ENCODE results near the gene APOM.
A peak's percentile ranks its signal among the peaks of the same experiment; 100 is the strongest.

APOM gene

DNA sequence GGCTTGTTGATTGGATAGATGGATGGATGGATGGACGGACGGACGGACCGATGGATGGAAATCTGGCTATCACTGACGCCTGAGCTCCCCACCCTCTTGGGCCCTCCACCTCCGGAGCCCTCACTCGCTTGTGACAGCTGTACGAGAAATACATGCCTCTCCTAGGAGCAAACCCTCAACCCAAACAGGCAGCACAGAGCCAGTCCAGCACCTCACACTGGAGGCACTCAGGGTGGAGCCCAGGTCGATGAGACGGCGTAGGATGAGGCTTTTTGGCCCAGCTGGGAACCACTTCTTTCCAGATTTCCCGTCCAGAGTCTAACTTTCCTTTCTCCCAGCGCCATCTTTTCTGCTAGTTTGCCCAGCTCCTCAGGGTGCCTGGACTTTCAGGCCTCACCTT lies 27.9 kb downstream of the APOM start:
- FAIRE-seq: no peak

GRCh38 chr6:31686483-31686882 lies 30.8 kb downstream of the APOM start:
- no peak for FAIRE-seq

DNA sequence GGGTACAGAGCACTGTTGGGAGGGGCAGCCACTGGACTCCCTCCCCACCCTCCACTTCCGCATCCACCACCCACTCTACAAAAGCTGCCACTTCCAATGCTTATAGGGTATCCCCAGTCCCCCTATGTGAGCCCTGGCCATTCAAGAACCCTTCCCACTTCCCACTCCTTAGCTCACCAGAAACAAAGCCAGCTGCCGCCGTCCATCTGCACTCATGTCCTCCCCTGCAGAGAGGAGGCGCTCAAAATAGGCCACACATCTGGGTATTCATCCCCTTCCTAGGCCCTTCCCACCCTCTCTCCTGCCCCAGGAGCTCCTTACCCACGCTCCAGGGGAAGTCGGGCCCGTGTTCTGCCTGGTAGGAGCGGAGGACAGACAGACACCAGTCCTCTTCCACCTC lies 31.6 kb downstream of the APOM start:
- FAIRE-seq: no peak

DNA sequence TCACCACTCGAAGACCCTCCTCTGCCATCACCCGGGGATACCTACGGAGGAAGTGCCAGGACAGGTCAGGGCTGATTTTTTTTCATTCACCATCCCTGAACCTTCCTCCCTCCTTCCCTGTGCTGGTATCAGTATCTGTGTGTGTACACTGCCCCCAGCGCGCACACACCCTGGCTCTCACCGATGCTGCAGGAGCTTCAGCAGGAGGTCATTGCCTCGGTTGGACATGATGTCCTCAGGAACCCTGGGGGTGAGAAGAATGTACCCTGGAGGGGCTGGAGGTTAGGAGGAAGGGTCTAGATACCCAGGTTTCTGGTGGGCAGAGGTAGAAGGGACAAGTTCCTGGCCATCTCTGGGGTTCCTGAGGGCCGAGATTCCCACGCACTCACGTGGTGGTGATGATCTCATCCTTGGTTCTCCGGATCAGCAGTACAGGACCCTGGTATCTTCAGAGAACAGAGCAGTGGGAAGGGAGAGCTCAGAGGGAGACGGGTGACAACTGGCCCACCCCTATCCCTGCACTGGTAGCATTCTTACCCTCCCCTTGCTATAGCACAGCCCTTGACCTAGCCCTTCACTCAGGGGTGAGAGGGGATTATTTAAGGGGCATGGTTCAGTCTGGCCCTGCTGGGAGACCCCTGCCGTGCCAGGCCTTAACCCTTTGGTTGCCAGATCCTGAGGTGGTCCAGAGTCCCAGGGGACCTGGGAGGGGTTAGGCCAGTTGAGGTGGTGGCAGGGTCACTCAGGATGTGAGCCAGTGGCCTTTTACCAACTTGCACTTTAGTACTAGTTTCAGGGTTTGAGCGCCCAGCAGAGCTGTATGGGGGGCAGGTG lies 32.4 kb downstream of the APOM start:
- FAIRE-seq: no peak

DNA sequence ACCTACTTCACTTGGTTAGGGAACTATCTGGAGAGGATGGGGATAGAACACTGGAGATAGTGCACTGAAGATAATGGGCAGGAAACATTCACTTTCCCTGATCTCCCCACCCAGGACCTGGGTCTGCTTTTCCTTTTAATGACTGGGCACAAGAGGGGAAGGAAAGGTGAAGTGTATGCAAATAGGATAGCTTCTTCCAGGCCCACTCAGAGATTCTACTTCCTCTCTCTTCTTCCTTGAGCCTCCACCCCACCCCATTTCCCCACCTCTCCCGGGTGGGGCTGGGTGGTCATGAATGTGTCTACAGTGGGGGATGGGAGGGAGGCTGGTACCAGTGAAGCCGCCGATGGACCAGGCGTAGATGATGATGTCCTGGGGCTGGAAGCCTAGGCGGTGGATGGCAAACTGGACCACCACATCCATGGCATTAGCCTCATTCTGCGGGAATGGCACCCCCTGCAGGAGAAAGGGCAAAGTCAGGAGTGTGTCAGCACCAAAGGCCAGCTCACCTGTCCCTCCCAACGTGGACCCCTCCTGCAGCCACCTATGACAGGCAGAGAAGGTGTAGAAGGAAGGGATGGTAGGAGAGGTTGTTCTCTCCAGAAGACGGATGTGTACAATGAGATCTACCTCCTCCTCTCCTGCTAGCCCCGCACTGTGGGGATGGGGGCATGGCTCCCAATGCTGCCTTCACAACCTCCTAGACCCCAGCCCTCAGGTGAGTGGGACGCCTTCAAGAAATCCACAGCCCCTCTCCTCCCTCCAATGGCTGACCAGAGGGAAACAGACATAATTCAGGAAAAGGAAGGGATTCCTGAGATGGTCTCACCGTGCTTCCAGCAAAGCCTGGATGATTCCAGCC lies 33.8 kb downstream of the APOM start:
- FAIRE-seq: no peak

DNA sequence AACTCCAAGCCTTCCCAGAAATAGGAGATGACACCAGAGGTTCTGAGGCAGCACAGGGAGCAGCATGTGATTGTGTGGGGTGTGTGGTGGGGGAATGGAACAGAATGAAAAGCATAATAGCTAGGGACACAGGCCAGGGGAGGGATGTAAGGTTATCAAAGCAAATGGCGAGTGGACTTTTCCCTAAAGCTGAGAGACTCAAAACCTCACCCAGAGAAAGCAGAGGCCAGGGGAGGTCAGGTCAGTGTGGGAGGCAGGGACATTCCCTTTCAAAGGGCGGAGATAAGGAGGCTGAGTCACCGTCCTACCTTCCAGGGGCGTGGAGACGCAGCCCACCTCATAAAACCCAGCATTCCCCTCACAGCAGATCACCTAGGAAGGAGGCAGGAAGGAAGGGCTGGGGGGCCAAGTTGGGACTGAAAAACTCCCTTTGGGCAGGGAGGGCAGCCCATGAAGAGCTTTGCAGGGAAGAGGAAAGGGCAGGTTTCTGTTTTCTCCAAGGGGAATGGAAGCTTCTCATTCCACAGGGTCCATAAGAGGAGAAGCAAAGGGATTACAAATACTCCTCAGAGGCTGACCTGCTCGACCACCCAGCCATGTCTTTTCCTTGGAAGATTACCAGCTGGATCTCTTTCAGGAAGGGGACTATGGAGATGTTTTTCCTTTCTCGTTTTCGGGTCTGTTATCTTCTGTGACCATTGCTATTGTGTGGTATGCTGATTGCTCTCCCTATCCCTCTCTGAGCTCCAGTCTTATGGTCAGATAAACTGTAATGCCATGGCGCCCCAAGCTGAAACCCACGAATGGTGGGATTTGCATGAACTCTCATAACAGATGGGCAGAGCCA lies 34.8 kb downstream of the APOM start:
- FAIRE-seq: no peak

- FAIRE-seq: no peak
Observed at GRCh38 chr6:31691078-31691463, 35.4 kb downstream of the APOM start.

DNA sequence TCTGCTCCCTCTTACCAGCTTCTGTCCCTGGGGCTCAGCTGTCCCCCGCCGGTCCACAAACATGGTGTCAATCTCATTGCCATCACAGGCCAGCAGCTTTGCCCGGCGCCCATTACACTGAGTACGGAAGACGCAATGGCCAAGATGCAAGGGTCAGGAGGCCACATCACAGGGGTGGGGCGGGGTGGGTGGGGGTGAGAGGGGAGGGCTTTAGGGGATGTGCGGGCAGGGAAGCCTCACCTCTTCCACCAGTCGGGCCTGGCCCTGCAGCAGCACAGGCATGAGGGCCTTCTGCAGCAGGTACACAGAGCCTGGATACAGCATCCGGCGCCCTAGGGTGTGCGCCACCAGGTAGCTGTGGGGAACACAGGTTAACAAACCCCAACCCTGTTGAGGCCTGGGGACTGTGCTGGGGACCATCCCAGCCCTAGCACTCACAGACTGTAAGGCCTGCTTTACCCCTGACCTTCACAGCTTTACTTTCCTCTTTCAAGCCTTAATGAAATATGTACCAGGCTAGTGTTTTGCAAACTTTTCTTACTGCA lies 35.9 kb downstream of the APOM start:
- no peak for FAIRE-seq

- FAIRE-seq: no peak
Observed at GRCh38 chr6:31692353-31692752, 36.7 kb downstream of the APOM start.

DNA sequence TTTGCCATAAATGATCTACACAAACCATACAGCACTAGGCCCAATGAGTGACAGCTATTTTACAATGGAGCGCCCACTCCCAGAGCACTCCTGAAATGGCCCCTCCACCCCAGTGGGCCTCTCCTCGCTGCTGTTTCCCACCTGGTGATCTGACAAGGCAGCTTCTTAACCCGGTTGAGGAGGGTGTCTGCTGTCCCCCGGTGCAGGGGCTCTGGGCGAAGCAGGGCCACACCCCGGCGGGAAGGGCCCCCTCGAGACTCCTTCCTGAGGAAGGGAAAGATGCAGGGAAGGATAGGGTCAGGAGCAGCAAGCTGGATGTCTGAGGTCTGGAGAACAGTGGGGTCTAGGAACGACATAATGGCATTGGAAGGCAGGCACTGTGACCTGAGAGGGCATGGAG lies 37.2 kb downstream of the APOM start:
- FAIRE-seq: no peak

- no peak for FAIRE-seq
Observed at GRCh38 chr6:31693535-31693934, 37.8 kb downstream of the APOM start.

- FAIRE-seq: no peak
Observed at GRCh38 chr6:31697555-31697954, 41.9 kb downstream of the APOM start.

DNA sequence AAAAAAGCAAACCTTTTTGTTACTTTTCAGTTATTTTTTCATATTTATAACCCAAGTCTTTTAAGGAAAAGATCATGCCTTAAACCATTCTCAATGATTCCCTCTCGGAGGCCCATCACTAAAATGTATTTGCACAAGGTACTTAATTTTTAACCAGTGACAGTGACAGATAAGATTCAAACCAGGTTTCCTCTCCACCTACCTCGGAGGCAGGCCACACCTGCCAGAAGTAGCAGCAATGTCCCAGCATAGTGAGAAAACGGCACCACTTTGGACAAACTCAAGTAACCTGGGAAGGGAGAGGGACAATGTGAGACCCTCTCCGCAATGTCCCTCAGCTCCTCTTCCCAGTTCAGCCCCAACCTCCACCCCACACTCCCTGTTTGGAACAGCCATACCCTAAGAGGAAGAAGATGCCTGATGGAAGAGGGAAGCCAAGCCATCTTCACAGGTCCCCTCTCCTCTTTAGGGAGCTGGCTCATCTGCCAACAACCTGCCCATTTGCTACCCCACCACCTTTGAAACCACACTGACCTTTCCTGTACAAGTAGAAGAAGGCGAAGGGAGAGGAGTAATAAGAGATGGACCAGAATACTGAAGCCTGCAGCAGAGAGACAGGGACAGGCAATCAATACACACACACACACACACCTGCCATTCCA lies 45.2 kb downstream of the APOM start:
- FAIRE-seq: no peak

DNA sequence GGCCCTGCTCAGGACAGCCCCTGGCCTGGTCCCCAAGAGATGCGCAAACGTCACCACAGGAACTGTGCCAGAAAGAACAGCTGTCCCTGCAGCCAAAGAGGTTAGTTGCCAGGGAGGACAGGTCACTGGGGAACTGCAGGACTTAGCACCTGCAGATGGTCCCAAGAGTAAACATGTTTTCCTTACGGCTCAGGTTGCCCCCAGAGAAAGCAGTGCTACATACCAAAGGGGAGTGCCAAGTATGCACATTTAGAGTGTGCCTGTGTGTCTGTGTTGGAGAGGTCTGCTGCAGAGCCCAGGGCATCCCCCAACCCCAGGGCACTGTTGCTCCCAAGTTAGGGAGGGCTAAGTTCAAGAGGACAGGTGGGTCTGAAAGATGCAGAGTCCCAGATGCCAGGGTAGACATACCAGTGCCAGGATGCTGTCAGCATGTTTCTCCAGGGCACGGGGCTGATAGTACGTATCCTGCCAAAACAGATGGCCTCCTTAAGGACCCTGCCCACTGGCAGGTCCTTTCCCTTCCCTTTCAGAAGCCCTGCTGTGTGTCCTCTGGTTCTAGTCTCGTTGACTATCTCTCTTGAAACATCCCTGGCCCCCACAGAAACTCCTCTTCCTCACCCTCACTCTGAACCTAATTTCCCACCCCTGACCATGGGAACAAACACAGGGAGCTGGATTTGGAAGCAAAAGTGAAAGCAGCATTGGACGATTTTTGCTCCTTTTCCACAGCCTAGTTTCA lies 46.1 kb downstream of the APOM start:
- no peak for FAIRE-seq

- no peak for FAIRE-seq
Observed at GRCh38 chr6:31702405-31702818, 46.7 kb downstream of the APOM start.

GRCh38 chr6:31702819-31703716 lies 47.4 kb downstream of the APOM start, which contains the start of gene ABHD16A:
Gene ABHD16A, minus strand, starts transcription at chr6:31703324. Its CDS starts 43 bp downstream, at chr6:31703281.
- peak; percentile 69 for FAIRE-seq

DNA sequence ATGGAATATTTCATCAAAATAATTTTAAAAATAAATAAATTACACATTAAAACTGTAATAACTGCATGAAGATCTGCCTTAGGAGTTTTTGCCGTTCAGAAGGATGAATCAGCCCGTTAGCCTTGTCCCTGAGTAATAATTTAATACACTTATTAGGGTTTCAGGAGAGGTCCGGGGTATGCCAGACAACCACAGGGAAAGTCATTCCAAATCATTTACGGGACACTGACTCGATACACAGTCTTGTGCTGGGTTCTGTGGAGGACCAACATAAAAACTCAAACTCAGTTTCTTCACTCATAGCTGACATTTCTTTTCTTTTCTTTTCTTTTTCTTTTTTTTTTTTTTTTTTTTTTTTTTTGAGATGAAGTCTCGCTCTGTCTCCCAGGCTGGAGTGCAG lies 50.2 kb downstream of the APOM start:
- FAIRE-seq: no peak

DNA sequence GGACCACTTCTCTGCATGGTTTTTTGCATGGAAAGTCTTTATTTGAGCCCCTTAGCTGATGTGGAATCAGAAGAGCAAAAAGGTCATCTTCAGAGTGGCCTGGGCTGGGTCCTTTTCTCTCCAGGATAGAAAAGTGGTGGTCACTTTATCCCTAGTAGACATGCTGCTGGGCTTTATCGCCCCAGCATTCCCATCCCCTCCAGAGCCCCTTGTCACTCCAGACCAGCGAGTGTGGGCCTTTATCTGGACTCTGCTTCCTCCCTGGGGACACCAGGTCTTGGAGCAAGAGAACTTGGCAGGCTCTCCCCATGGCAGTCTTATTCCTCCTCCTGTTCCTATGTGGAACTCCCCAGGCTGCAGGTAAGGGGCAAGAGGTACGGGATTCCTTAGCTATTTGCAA lies 50.9 kb downstream of the APOM start, which contains the start of gene LY6G6F:
LY6G6F (plus strand) TSS at position 268 of the 400 bp plus-strand sequence; CDS start at position 309, 41 bp downstream.
- FAIRE-seq: no peak

DNA sequence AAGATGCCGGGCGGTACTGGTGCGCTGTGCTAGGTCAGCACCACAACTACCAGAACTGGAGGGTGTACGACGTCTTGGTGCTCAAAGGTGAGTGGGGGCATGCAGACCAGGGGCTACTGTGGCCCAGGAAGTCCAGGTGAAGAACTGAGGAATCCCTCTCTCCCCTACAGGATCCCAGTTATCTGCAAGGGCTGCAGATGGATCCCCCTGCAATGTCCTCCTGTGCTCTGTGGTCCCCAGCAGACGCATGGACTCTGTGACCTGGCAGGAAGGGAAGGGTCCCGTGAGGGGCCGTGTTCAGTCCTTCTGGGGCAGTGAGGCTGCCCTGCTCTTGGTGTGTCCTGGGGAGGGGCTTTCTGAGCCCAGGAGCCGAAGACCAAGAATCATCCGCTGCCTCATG lies 52.0 kb downstream of the APOM start:
- FAIRE-seq: no peak
